Endothelial cell of umbilical vein (primary cell): ENCODE measurements around the gene OR14I1. TPM values are rescaled to one million over a fixed set of nuclear protein-coding genes. Genes with fewer than 3 reads are reported as not detected.

Experiments
- BruUV-seq: library from RNA; stranded (reverse); fragments of 400-500 nt; replicated peaks from 2 replicates; lab custom pipeline; 2021; lab: Mats Ljungman, UMichigan
- CTCF ChIA-PET: fragments of 300-600, 350-600 bp; sonication (Branson Sonifier 250); formaldehyde crosslinking; loops from one replicate; lab custom pipeline; 2021; ENCODE audit warnings: antibody characterized with exemption, inconsistent platforms; lab: Charles Lee
- POLR2A ChIA-PET: fragments of 300-600, 350-600 bp; sonication (Branson Sonifier 250); formaldehyde crosslinking; loops from one replicate; lab custom pipeline; 2021; ENCODE audit warnings: antibody characterized with exemption, inconsistent platforms; lab: Charles Lee
- DNase-seq: peaks from one replicate; pipeline ENCODE4 v3.0.0-alpha.2; 2011; ENCODE audit warnings: low read depth, low spot score
- FAIRE-seq: peaks from 2 replicates; lab custom pipeline; 2011; peaks lifted over from hg19 to GRCh38; lab: Jason Lieb, UNC
- H2AFZ ChIP-seq: 2 replicates; pipeline ENCODE4 v1.6.0; 2012; ENCODE audit warnings: low read depth, low read length, control low read depth, inconsistent platforms
- H3K27ac ChIP-seq: 2 replicates; pipeline ENCODE4 v1.5.1; 2011; ENCODE audit warnings: low read depth, mild to moderate bottlenecking, control low read depth, low read length, moderate library complexity; ENCODE audit not compliant: insufficient read depth
- H3K27me3 ChIP-seq, 2 experiments: 2 replicates each; pipeline versions ENCODE4 v1.6.0 to v1.6.1; 2011; ENCODE audit warnings: low read length in 2 of 2, mixed read lengths in 1 of 2; ENCODE audit not compliant: control insufficient read depth in 2 of 2, insufficient read depth in 2 of 2
- H3K36me3 ChIP-seq, 2 experiments: 2 replicates in 1 of 2; 3 replicates in 1 of 2; pipeline ENCODE4 v1.5.1; 2011; ENCODE audit warnings: low read length in 2 of 2, mild to moderate bottlenecking in 1 of 2, moderate library complexity in 1 of 2; ENCODE audit not compliant: control insufficient read depth in 2 of 2, insufficient read depth in 2 of 2; ENCODE audit errors: extremely low read depth in 1 of 2
- H3K4me1 ChIP-seq: 3 replicates; pipeline ENCODE4 v1.5.1; 2011; ENCODE audit warnings: mild to moderate bottlenecking, low read length; ENCODE audit not compliant: control insufficient read depth, insufficient read depth; ENCODE audit errors: extremely low read depth
- H3K4me2 ChIP-seq: 2 replicates; pipeline ENCODE4 v1.6.1; 2011; ENCODE audit warnings: low read length, control low read depth, mixed read lengths; ENCODE audit not compliant: insufficient read depth
- H3K4me3 ChIP-seq, 3 experiments: fragments of 200-600 bp in 1 of 3; sonication (generic), shearing (Covaris generic) in 1 of 3; replicated peaks in 1 of 3; 2 replicates each; pipeline ENCODE4 v1.5.1; 2011 to 2016; ENCODE audit warnings: control low read depth in 3 of 3, low read length in 3 of 3, mild to moderate bottlenecking in 2 of 3, inconsistent platforms in 1 of 3, low read depth in 1 of 3, moderate library complexity in 1 of 3; ENCODE audit not compliant: insufficient read depth in 1 of 3
- H3K79me2 ChIP-seq: 2 replicates; pipeline ENCODE4 v1.6.0; 2012; ENCODE audit warnings: low read length, inconsistent platforms; ENCODE audit not compliant: control insufficient read depth, insufficient read depth
- H3K9ac ChIP-seq: replicated peaks from 2 replicates; pipeline ENCODE3; 2011; ENCODE audit warnings: low read length, control low read depth; ENCODE audit not compliant: insufficient read depth; ENCODE audit errors: extremely low read depth
- H3K9me1 ChIP-seq: replicated peaks from 3 replicates; pipeline ENCODE4 v1.6.0; 2011; ENCODE audit warnings: mild to moderate bottlenecking, low read length; ENCODE audit not compliant: control insufficient read depth, insufficient read depth; ENCODE audit errors: extremely low read depth
- H3K9me3 ChIP-seq: replicated peaks from 2 replicates; pipeline ENCODE4 v1.5.1; 2012; ENCODE audit warnings: low read length, inconsistent platforms; ENCODE audit not compliant: control insufficient read depth, insufficient read depth
- H4K20me1 ChIP-seq: replicated peaks from 2 replicates; pipeline ENCODE3; 2011; ENCODE audit warnings: mild to moderate bottlenecking, low read length; ENCODE audit not compliant: control insufficient read depth, insufficient read depth; ENCODE audit errors: extremely low read depth
- EZH2 ChIP-seq: IDR thresholded peaks from 2 replicates; pipeline ENCODE4 v1.6.1; 2012; ENCODE audit warnings: borderline replicate concordance, low read depth, mild to moderate bottlenecking, moderate library complexity, low read length, inconsistent platforms; ENCODE audit not compliant: severe bottlenecking
- FOS ChIP-seq: IDR thresholded peaks from 2 replicates; pipeline ENCODE4 v1.6.1; 2011; ENCODE audit warnings: mild to moderate bottlenecking, low read length, moderate library complexity, borderline replicate concordance; ENCODE audit not compliant: insufficient read depth
- GATA2 ChIP-seq: IDR thresholded peaks from 2 replicates; pipeline ENCODE4 v1.7.0; 2011; ENCODE audit warnings: low read depth, mild to moderate bottlenecking, moderate library complexity, mixed read lengths, low read length; ENCODE audit not compliant: insufficient read length, insufficient read depth
- JUN ChIP-seq: IDR thresholded peaks from 2 replicates; pipeline ENCODE4 v1.6.1; 2011; ENCODE audit warnings: borderline replicate concordance, low read depth; ENCODE audit not compliant: insufficient read length, insufficient read depth
- MYC ChIP-seq: IDR thresholded peaks from one replicate; pipeline ENCODE4 v1.6.1; 2011; ENCODE audit warnings: mild to moderate bottlenecking, low read depth, low read length
- POLR2A ChIP-seq: IDR thresholded peaks from 2 replicates; pipeline ENCODE4 v1.6.1; 2012; ENCODE audit warnings: low read depth, mild to moderate bottlenecking, control low read depth, low read length
- POLR2AphosphoS5 ChIP-seq: IDR thresholded peaks from 2 replicates; pipeline ENCODE4 v1.6.1; 2012; ENCODE audit warnings: low read depth, mild to moderate bottlenecking, control low read depth, low read length, moderate library complexity; ENCODE audit not compliant: insufficient read depth
- dilution Hi-C: fragments of 300-500 bp; cut with MboI; formaldehyde crosslinking; loops from one replicate; pipeline ENCODE4 v1.15.0; 2019; ENCODE audit warnings: low sequenced_read_pairs; ENCODE audit not compliant: extremely low pct_ligation_motif_present
- intact Hi-C: fragments of 100-400 bp; cut with micrococcal nuclease; formaldehyde crosslinking; loops from one replicate; pipeline ENCODE4 v1.10.0; 2022
- polyA plus RNA-seq, 4 experiments: library from polyadenylated mRNA; depleted of rRNA in 3 of 4; stranded (reverse) in 3 of 4; unstranded in 1 of 4; fragments of >200 nt; gene quantifications; 2 replicates each; pipeline versions ENCODE4 v1.2.1 to v1.2.3, GENCODE V29; 2011 to 2012; ENCODE audit warnings: missing spikeins in 1 of 4
- total RNA-seq: library from RNA; stranded (reverse); gene quantifications from 2 replicates; pipeline ENCODE4 v1.2.3, GENCODE V29; 2021
- TF ChIP-seq, protein P1 (sequence below), 2 donors: IDR thresholded peaks; 1 replicate in 1 of 2; 2 replicates in 1 of 2; pipeline ENCODE4 v1.5.1; 2011; ENCODE audit warnings: low read length in 2 of 2, mild to moderate bottlenecking in 2 of 2, moderate library complexity in 2 of 2, control low read depth in 1 of 2, inconsistent platforms in 1 of 2, low read depth in 1 of 2; ENCODE audit not compliant: insufficient read depth in 1 of 2; ENCODE audit errors: extremely low read depth in 1 of 2
- TF ChIP-seq, protein P2 (sequence below): IDR thresholded peaks from 2 replicates; pipeline ENCODE4 v1.6.1; 2011; ENCODE audit not compliant: insufficient read depth, insufficient read length

The OR14I1 gene
- total and polyA plus RNA-seq, 2 donors (not counting 3 experiments of a cell fraction or from before 2014, with no cell fraction given), result not detected

DNA sequence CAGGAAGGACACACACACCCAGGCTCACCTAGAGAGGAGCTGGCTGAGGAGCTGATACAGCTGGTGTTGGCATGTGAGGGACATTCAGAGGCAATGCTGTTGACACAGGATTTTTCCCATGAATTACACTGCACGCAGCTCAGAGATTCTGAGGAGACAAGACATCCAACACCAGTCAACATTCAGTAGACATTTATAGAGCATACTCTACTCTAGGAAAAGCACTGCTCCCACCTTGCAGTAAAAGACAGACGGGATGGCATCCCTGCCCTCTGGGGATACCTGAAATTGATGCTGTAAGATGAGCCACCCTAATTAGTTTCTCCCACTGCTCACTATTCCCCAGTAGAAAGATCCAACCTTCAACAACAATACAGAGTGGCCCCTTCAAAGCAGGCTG, 47.9 kb upstream of the OR14I1 start:
- POLR2A ChIA-PET, result no interaction called here
- no TSS peak for BruUV-seq
- DNase-seq (no peak), FAIRE-seq (no peak)
- Histone ChIP-seq H3K4me3 (no peak overlapping the region), H3K27me3 (no peaks in the 10 kb centered on the region), H3K9ac (no peak overlapping the region), H3K27ac (no peak overlapping the region), H4K20me1 (no peaks in the 10 kb centered on the region), H3K9me1 (no peaks in the 10 kb centered on the region), H3K9me3 (no peaks in the 10 kb centered on the region), H2AFZ (no peak overlapping the region), H3K4me1 (no peaks in the 10 kb centered on the region), H3K36me3 (no peaks in the 10 kb centered on the region), H3K4me2 (no peak overlapping the region), H3K79me2 (no peaks in the 10 kb centered on the region)
- intact Hi-C loops, result no loop called here
- CTCF ChIA-PET, result no interaction called here
- dilution Hi-C loops, result no loop called here
- TF ChIP-seq MYC, result no peak
- TF ChIP-seq, protein P1, sequence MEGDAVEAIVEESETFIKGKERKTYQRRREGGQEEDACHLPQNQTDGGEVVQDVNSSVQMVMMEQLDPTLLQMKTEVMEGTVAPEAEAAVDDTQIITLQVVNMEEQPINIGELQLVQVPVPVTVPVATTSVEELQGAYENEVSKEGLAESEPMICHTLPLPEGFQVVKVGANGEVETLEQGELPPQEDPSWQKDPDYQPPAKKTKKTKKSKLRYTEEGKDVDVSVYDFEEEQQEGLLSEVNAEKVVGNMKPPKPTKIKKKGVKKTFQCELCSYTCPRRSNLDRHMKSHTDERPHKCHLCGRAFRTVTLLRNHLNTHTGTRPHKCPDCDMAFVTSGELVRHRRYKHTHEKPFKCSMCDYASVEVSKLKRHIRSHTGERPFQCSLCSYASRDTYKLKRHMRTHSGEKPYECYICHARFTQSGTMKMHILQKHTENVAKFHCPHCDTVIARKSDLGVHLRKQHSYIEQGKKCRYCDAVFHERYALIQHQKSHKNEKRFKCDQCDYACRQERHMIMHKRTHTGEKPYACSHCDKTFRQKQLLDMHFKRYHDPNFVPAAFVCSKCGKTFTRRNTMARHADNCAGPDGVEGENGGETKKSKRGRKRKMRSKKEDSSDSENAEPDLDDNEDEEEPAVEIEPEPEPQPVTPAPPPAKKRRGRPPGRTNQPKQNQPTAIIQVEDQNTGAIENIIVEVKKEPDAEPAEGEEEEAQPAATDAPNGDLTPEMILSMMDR (IDR thresholded peaks at IDR 0.05; ENCODE audit: extremely low read depth in 1 of 2, insufficient read depth in 1 of 2, low read depth in 1 of 2, low read length in 2 of 2), result no peak
- TF ChIP-seq EZH2, result no peak
- TF ChIP-seq POLR2A, result no peak
- TF ChIP-seq GATA2, result no peak
- no peak for TF ChIP-seq POLR2AphosphoS5
- TF ChIP-seq JUN, result no peak
- TF ChIP-seq, protein P2, sequence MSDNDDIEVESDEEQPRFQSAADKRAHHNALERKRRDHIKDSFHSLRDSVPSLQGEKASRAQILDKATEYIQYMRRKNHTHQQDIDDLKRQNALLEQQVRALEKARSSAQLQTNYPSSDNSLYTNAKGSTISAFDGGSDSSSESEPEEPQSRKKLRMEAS, result no peak
- TF ChIP-seq FOS, result no peak
